K562 (cell line): Measurements from ENCODE around the gene BAIAP2. TPM values are rescaled to one million over a fixed set of nuclear protein-coding genes. Genes with fewer than 3 reads are reported as not detected.

Experiments used
- ATAC-seq: fragments of 200-7000 bp; cut with Tn5 transposase; 3 replicates; pipeline ENCODE4 v1.9.1; 2020; ENCODE audit warnings: moderate library complexity
- BruUV-seq: library from RNA; stranded (reverse); fragments of 400-500 nt; replicated peaks from 2 replicates; lab custom pipeline; 2021; lab: Mats Ljungman, UMichigan
- CTCF ChIA-PET: fragments of 300-600 bp; formaldehyde crosslinking; extraction: SDS; loops from one replicate; lab custom pipeline; 2021; ENCODE audit warnings: low intra/inter-chr PET ratio; lab: Yijun Ruan, JAX
- POLR2A ChIA-PET: fragments of 300-600, 350-650 bp; sonication (Branson Sonifier 250); formaldehyde crosslinking; extraction: SDS; loops from one replicate; lab custom pipeline; 2021; ENCODE audit warnings: antibody characterized with exemption, inconsistent platforms; lab: Yijun Ruan, JAX
- DNase-seq, 4 experiments: peaks; one replicate each; pipeline versions ENCODE4 v3.0.0 to v3.0.0-alpha.2; 2011 to 2018; ENCODE audit warnings: low spot score in 3 of 4, mixed read lengths in 3 of 4; ENCODE audit errors: extremely low read depth in 1 of 4
- FAIRE-seq: peaks from 2 replicates; lab custom pipeline; 2011; peaks lifted over from hg19 to GRCh38; lab: Jason Lieb, UNC
- H2AFZ ChIP-seq: 2 replicates; pipeline ENCODE4 v1.6.0; 2011; ENCODE audit warnings: low read depth, low read length, control low read depth, inconsistent platforms
- H3K27ac ChIP-seq: fragments of 200-600 bp; 3 replicates; pipeline ENCODE4 v1.8.0; 2011; ENCODE audit warnings: low read depth, mild to moderate bottlenecking, control low read depth, inconsistent platforms, low read length, moderate library complexity, mixed read lengths; ENCODE audit errors: extremely low read depth
- H3K27me3 ChIP-seq, 2 experiments: fragments of 300-600 bp in 1 of 2; 2 replicates in 1 of 2; 3 replicates in 1 of 2; pipeline versions ENCODE4 v1.6.0 to v1.8.0; 2011; ENCODE audit warnings: inconsistent platforms in 2 of 2, low read length in 2 of 2, mild to moderate bottlenecking in 1 of 2, mixed read lengths in 1 of 2, moderate library complexity in 1 of 2; ENCODE audit not compliant: control insufficient read depth in 2 of 2, insufficient read depth in 2 of 2
- H3K36me3 ChIP-seq: fragments of 300-600 bp; 3 replicates; pipeline ENCODE4 v1.8.0; 2011; ENCODE audit warnings: mild to moderate bottlenecking, low read length, inconsistent platforms; ENCODE audit not compliant: control insufficient read depth, insufficient read depth
- H3K4me1 ChIP-seq, 2 experiments: fragments of 200-600 bp in 1 of 2; replicated peaks in 1 of 2; 2 replicates in 1 of 2; 3 replicates in 1 of 2; pipeline versions ENCODE4 v1.5.1 to v1.8.0; 2011; ENCODE audit warnings: inconsistent platforms in 2 of 2, low read length in 2 of 2, mild to moderate bottlenecking in 1 of 2, mixed read lengths in 1 of 2, moderate library complexity in 1 of 2; ENCODE audit not compliant: control insufficient read depth in 2 of 2, insufficient read depth in 2 of 2
- H3K4me2 ChIP-seq: 2 replicates; pipeline ENCODE4 v1.6.1; 2011; ENCODE audit warnings: low read length, control low read depth, inconsistent platforms, mixed read lengths; ENCODE audit not compliant: insufficient read depth
- H3K4me3 ChIP-seq: fragments of 200-600 bp; sonication (generic), shearing (Covaris generic); 2 replicates; pipeline ENCODE4 v1.5.1; 2016; ENCODE audit warnings: control low read depth, inconsistent platforms
- H3K79me2 ChIP-seq: fragments of 200-600 bp; 3 replicates; pipeline ENCODE4 v1.8.0; 2011; ENCODE audit warnings: low read length, inconsistent platforms; ENCODE audit not compliant: control insufficient read depth, insufficient read depth
- H3K9ac ChIP-seq, 2 experiments: 2 replicates each; pipeline versions ENCODE4 v1.6.0 to v1.6.1; 2011; ENCODE audit warnings: low read depth in 2 of 2, low read length in 2 of 2, control low read depth in 1 of 2, inconsistent platforms in 1 of 2, mild to moderate bottlenecking in 1 of 2, mixed read lengths in 1 of 2; ENCODE audit not compliant: insufficient read depth in 1 of 2
- H3K9me1 ChIP-seq: one replicate; pipeline ENCODE4 v1.6.0; 2011; ENCODE audit warnings: inconsistent platforms, mild to moderate bottlenecking, low read length, moderate library complexity; ENCODE audit not compliant: control insufficient read depth, insufficient read depth
- H3K9me3 ChIP-seq: replicated peaks from 2 replicates; pipeline ENCODE4 v1.5.1; 2011; ENCODE audit warnings: low read depth, low read length, inconsistent platforms; ENCODE audit not compliant: control insufficient read depth, insufficient read depth
- H4K20me1 ChIP-seq: replicated peaks from 2 replicates; pipeline ENCODE4 v1.6.1; 2011; ENCODE audit warnings: low read length, inconsistent platforms, mixed read lengths; ENCODE audit not compliant: control insufficient read depth, insufficient read depth
- DPF2 ChIP-seq: fragments of 450-650 bp; IDR thresholded peaks from 2 replicates; pipeline ENCODE4 v1.6.1; 2016
- MIER1 ChIP-seq: fragments of 450-650 bp; IDR thresholded peaks from 2 replicates; pipeline ENCODE4 v1.6.1; 2016; ENCODE audit warnings: antibody characterized with exemption, mild to moderate bottlenecking, low read depth
- PRPF4 ChIP-seq: fragments of 200-400 bp; formaldehyde crosslinking; IDR thresholded peaks from one replicate; pipeline ENCODE4 v1.6.1; 2017; ENCODE audit warnings: low read length, low read depth, mild to moderate bottlenecking; ENCODE audit not compliant: insufficient read depth, poor library complexity, severe bottlenecking
- SMARCB1 ChIP-seq: IDR thresholded peaks from 2 replicates; pipeline ENCODE4 v1.6.1; 2011; ENCODE audit warnings: improper control_type of control experiment, low read depth; ENCODE audit not compliant: insufficient read length
- ZBTB1 ChIP-seq: sonication (generic); formaldehyde crosslinking; IDR thresholded peaks from 2 replicates; pipeline ENCODE4 v1.8.1; 2023; ENCODE audit warnings: missing genetic modification reagents, low read depth, mild to moderate bottlenecking, borderline replicate concordance
- WGBS: fragments of 100-300 bp; shearing (Covaris generic); methylation state at CpG from one replicate; pipeline ENCODE4 v1.1.6; 2016; ENCODE audit warnings: low coverage, mixed read lengths; ENCODE audit not compliant: insufficient coverage; ENCODE audit errors: missing lambda C conversion rate; 5-methylcytosine and 5-hydroxymethylcytosine counted together
- in situ Hi-C: fragments of 300-500 bp; cut with MboI; formaldehyde crosslinking; loops from 4 replicates; pipeline ENCODE4 v1.15.0; 2018; ENCODE audit warnings: inconsistent platforms, mixed read lengths
- intact Hi-C: fragments of 100-400 bp; cut with micrococcal nuclease; formaldehyde crosslinking; loops from 2 replicates; pipeline ENCODE4 v1.14.2; 2022
- polyA plus RNA-seq, 8 experiments: library from polyadenylated mRNA; depleted of rRNA in 4 of 8; stranded (reverse) in 5 of 8; unstranded in 3 of 8; fragments of >200 nt; fragmentation: Nextera tagmentation in 2 of 8; fragmentation: Illumina TruSeq in 1 of 8; extraction: Ambion mirVana in 2 of 8; extraction: Trizol in 1 of 8; gene quantifications; 2 replicates each; pipeline versions ENCODE4 v1.2.1 to v1.2.3, GENCODE V29; 2011 to 2014; ENCODE audit warnings: inconsistent platforms in 1 of 8, missing spikeins in 1 of 8
- total RNA-seq, 7 experiments: library from RNA; depleted of rRNA in 6 of 7; stranded (reverse); fragments of >200 nt in 6 of 7; fragmentation: Illumina TruSeq in 2 of 7; extraction: Trizol in 2 of 7; gene quantifications; 2 replicates each; pipeline versions ENCODE4 v1.2.1 to v1.2.3, GENCODE V29; 2011 to 2021; ENCODE audit warnings: low replicate concordance in 1 of 7

Gene BAIAP2
- total and polyA plus RNA-seq, 9 of the 15 experiments (the other 6 are each of a cell fraction or from before 2014, with no cell fraction given) = 2.3 to 51.6 (median 18.4) TPM

DNA sequence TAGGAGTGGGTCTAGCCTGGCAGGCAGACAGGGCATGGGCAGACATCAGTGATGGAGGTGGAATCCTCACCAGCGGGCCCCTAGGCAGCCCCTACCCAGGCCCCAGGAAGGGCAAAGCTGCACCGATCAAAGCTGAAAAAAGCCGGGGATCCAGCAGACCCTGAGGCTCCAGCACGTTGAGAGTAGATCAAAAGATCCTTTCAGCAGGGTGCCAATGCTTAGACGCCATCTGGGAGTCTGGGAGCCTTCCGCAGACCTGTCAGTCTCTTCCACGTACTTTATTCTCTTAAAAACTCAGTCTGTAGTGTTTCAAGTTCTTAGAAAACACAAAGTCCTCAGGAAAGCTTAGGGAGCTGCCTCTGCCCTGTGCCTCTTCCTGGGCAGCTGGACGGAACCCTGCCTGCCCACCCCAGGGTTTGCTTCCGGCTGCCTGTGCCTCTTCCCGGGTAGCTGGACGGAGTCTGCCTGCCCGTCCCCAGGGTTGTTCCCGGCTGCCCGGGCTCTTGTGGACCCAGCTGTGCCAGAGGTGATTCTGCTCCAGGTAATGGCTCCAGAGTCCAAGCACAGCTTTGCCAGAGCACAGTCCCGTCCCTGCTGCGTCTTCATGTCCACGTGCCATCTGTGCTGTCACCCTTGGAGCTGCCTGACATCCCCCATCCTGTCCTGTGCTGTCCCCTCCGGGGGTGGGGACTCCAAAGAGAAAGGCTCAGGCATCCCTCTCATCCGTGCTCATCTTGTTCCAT, 79.6 kb downstream of the BAIAP2 start:
- peaks cover 2% of the 10 kb centered on the region for H3K9me1 ChIP-seq
- in situ Hi-C loops = no loop called here
- no peak for FAIRE-seq
- POLR2A ChIA-PET = interaction anchor here (0.5 to 1.1 kb wide), 4 partner anchors 9 to 438 kb away, joined by 3 to 8 read pairs (median 4); no protein-coding TSS in a partner anchor
- H3K9me3 ChIP-seq = no peaks in the 10 kb centered on the region
- H4K20me1 ChIP-seq = 0 out of 2 replicates have a peak, but pooled peaks cover 10% of the 10 kb centered on the region
- no peaks in the 10 kb centered on the region for H3K27me3 ChIP-seq
- H3K4me1 ChIP-seq = peaks cover 7 to 73% of the 10 kb centered on the region in 2 experiments
- no peaks in the 10 kb centered on the region for H3K79me2 ChIP-seq
- TF ChIP-seq MIER1 (no peak), DPF2 (no peak), ZBTB1 (CRISPR knock-in tag) (no peak), PRPF4 (no peak), SMARCB1 (no peak)
- TF ChIP-seq, all 486 proteins: peak for 0
- Histone ChIP-seq H3K36me3 (peaks cover 15% of the 10 kb centered on the region; the same call in 1 of the 3 replicates), H2AFZ (no peak overlapping the region), H3K27ac (no peak overlapping the region), H3K4me2 (no peak overlapping the region), H3K4me3 (no peak overlapping the region), H3K9ac (peak overlapping the region in 1 of 2 experiments; percentile 45; a peak in 1 of 4 replicates)
- WGBS = 66% methylated on average over 15 of the region's 19 CpGs
- CTCF ChIA-PET = no interaction called here
- no TSS peak for BruUV-seq
- intact Hi-C loops = no loop called here
- ATAC-seq (no peak), DNase-seq (no peak)
